GM12892 (cell line): ENCODE results near the gene DLAT.

ENCODE experiments used
- POLR2A ChIP-seq: IDR thresholded peaks from 2 replicates; pipeline ENCODE4 v1.6.1; 2011; ENCODE audit warnings: low read depth, low read length, control low read depth
- POLR2AphosphoS5 ChIP-seq: IDR thresholded peaks from 2 replicates; pipeline ENCODE4 v1.6.1; 2011; ENCODE audit warnings: low read depth, low read length, control low read depth
- TAF1 ChIP-seq: IDR thresholded peaks from 2 replicates; pipeline ENCODE4 v1.6.1; 2011; ENCODE audit warnings: low read depth, mild to moderate bottlenecking, control low read depth, low read length, borderline replicate concordance

GRCh38 chr11:112017538-112017937, 7.7 kb upstream of the DLAT start:
- no peak for TF ChIP-seq POLR2A
- no peak for TF ChIP-seq POLR2AphosphoS5
- no peak for TF ChIP-seq TAF1
